Measurements from ENCODE around the gene LIG1. TPM values are rescaled to one million over a fixed set of nuclear protein-coding genes. Genes with fewer than 3 reads are reported as not detected.
A peak's percentile ranks its signal among the peaks of the same experiment; 100 is the strongest.
"Not testable (repeated sequence)": the region's sequence is repeated elsewhere in the genome, so short reads cannot be mapped to it uniquely, and the experiment has no call there.

Gene LIG1
- total RNA-seq, 8 experiments from 2014 or later: 12.8 to 54.4 (median 24.0) TPM

- in situ Hi-C loops (cut with MboI; ENCODE audit: low pct_unique_long_range_greater_than_20kb in 2 of 9, low sequenced_read_pairs in 9 of 9, unreplicated experiment in 9 of 9): no loop called here
- ATAC-seq (replicated peaks in 6 of 8): no peak
- Histone ChIP-seq H3K4me3 (no peak overlapping the region), H3K27ac (no peak overlapping the region), H3K4me1 (replicated peaks in 1 of 2) (peaks cover 7 to 10% of the 10 kb centered on the region in 2 donors)
- 50 to 100% (median 88%) methylated on average over 1 to 9 of the region's 16 CpGs; no CpG with 5 or more reads in 2 of the 10 experiments for WGBS, 10 experiments
Measured at GRCh38 chr19:48113190-48113917, 56.8 kb downstream of the LIG1 start.

- no peak for ATAC-seq (replicated peaks in 6 of 8)
- in situ Hi-C loops (cut with MboI; ENCODE audit: low pct_unique_long_range_greater_than_20kb in 2 of 9, low sequenced_read_pairs in 9 of 9, unreplicated experiment in 9 of 9): no loop called here
- Histone ChIP-seq H3K4me1 (replicated peaks in 1 of 2) (peaks cover 15 to 17% of the 10 kb centered on the region in 2 donors), H3K27ac (peak overlapping the region; percentile 92 to 99), H3K4me3 (no peak overlapping the region)
- 72 to 93% (median 83%) methylated on average over 4 to 6 of the region's 7 CpGs; no CpG with 5 or more reads in 6 of the 10 experiments for WGBS, 10 experiments
Measured at GRCh38 chr19:48111280-48111679, 58.9 kb downstream of the LIG1 start.

DNA sequence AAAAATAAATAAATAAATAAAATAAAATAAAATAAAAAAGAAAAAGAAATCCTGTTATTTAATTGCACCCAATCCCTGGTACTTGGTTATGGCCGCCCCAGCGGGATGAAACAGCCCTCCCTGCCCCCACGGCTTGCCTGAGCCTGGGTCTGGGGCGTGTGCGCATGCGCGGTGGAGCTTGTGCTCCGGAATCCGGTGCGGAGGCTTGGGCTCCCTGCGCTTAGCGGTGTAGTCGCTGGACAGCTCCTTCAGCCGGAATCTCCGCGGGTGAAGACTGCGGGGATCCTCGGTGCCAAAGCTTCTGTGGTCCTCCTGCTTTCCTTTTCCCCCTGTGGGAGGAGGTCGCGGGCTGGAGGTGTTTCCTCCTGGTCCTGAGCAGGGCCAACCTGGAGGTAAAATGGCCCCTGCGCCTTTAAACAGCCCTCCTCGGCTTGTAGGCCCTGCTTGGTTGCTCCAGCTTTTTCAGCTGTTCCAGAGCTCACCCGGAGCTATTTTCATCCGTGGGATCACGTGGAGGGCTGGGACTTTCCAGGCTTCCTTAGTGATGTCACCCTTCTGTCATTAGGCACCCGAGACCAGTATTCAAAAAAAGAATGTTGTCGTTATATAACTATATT, 59.7 kb downstream of the LIG1 start, which contains the start of gene PLA2G4C:
TSS of gene PLA2G4C (minus strand) at position 468 of the 617 bp plus-strand sequence. CDS start 4,288 bp downstream, outside the sequence.
- WGBS, 10 experiments: 0 to 16% (median 3%) methylated on average over 1 to 22 of the region's 27 CpGs; no CpG with 5 or more reads in 3 of the 10 experiments
- Histone ChIP-seq H3K4me1 (replicated peaks in 1 of 2) (peaks cover 15 to 17% of the 10 kb centered on the region in 2 donors), H3K4me3 (peak within 1 kb of the TSS; percentile 37 to 44 (median 40)), H3K27ac (peak within 1 kb of the TSS; percentile 92 to 99)
- ATAC-seq (replicated peaks in 6 of 8): peak; percentile 74 to 84 (median 76)
- in situ Hi-C loops (cut with MboI; ENCODE audit: low pct_unique_long_range_greater_than_20kb in 2 of 9, low sequenced_read_pairs in 9 of 9, unreplicated experiment in 9 of 9): no loop called here

- 80 to 100% (median 91%) methylated on average over 1 to 11 of the region's 15 CpGs; no CpG with 5 or more reads in 2 of the 10 experiments for WGBS, 10 experiments
- H3K4me1 ChIP-seq (replicated peaks in 1 of 2): peaks cover 15 to 17% of the 10 kb centered on the region in 2 donors
- in situ Hi-C loops (cut with MboI; ENCODE audit: low pct_unique_long_range_greater_than_20kb in 2 of 9, low sequenced_read_pairs in 9 of 9, unreplicated experiment in 9 of 9): no loop called here
- H3K27ac ChIP-seq: no peak overlapping the region
- H3K4me3 ChIP-seq: no peak overlapping the region
- ATAC-seq (replicated peaks in 6 of 8): no peak
Measured at GRCh38 chr19:48108997-48109782, 61.0 kb downstream of the LIG1 start.

DNA sequence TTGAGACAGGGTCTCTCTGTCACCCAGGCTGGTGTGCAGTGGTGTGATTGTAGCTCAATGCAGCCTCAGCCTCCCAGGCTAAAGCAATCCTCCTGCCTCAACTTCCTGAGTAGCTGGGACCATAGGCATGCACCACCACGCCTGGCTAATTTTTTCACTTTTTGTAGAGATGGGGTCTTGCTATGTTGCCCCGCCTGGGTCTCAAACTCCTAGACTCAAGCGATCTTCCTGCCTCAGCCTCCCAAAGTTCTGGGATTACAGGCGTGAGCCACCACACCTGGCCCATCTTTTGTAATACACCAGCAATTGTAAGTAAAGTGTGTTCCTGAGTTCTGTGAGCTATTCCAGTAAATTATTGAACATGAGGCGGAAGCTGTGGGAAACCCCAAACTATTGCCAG, 66.2 kb downstream of the LIG1 start:
- in situ Hi-C loops (cut with MboI; ENCODE audit: low pct_unique_long_range_greater_than_20kb in 2 of 9, low sequenced_read_pairs in 9 of 9, unreplicated experiment in 9 of 9): no loop called here

DNA sequence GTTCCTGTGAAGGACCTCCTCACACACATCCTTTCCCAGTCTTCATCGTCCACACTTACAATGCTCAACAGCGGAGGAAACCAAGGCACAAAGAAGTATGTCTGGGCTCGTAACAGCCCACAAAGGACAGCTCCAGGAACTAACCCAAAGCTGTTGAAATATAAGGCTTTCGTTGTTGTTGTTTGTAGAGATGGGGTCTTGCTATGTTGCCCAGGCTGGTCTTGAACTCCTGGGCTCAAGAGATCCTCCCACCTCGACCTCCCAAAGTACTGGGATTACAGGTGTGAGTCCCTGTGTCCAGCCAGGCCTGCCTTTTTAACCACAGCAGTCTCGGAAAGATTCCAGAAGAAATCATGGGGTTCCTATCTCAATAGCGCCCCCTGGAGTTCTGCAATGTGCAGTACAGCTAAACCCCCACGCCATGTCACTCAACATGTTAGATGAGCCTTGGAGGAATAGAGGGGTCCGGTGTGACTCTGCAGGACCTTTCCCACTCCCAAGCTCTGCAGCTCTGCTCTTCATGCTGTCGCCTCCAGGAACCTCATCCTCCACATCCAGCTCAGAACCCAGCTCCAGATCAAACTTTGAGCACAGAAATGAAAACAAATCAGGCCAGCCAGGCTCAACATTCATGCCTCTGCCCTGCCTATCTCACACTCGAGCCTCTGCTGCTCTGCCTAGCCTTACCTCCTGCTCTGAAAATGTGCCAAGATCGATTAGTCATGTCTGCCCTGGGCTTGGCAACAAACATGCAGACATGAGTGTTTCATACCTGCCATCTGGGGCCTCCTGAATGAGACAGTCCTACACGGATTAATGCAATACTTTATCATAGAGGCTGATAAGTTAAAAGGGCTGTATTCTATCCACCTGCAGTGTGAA, 67.0 kb downstream of the LIG1 start:
- Histone ChIP-seq H3K4me1 (replicated peaks in 1 of 2) (peaks cover 5 to 7% of the 10 kb centered on the region in 2 donors), H3K4me3 (no peak overlapping the region), H3K27ac (no peak overlapping the region)
- peak in 2 of 8 experiments; percentile 15 to 21 for ATAC-seq (replicated peaks in 6 of 8)
- in situ Hi-C loops (cut with MboI; ENCODE audit: low pct_unique_long_range_greater_than_20kb in 2 of 9, low sequenced_read_pairs in 9 of 9, unreplicated experiment in 9 of 9): no loop called here
- WGBS, 10 experiments: 0 to 100% (median 63%) methylated on average over 1 to 10 of the region's 13 CpGs

More for the DNA sequence above, 66.2 kb downstream of the LIG1 start:
- H3K4me3 ChIP-seq: no peak overlapping the region
- ATAC-seq (replicated peaks in 6 of 8): no peak
- peaks cover 8 to 10% of the 10 kb centered on the region in 2 donors for H3K4me1 ChIP-seq (replicated peaks in 1 of 2)
- WGBS, 10 experiments: 75 to 100% (median 90%) methylated on average over 1 to 5 of the region's 5 CpGs; no CpG with 5 or more reads in 3 of the 10 experiments
- H3K27ac ChIP-seq: no peak overlapping the region

- in situ Hi-C loops (cut with MboI; ENCODE audit: low pct_unique_long_range_greater_than_20kb in 2 of 9, low sequenced_read_pairs in 9 of 9, unreplicated experiment in 9 of 9): loop anchor here in 1 of 9 experiments (25.0 kb wide), 1 partner anchor 133 kb away; no protein-coding TSS in a partner anchor
- Histone ChIP-seq H3K4me1 (replicated peaks in 1 of 2) (no peaks in the 10 kb centered on the region), H3K4me3 (no peak overlapping the region), H3K27ac (no peak overlapping the region)
- WGBS, 10 experiments: 17 to 93% (median 74%) methylated on average over 1 to 3 of the region's 4 CpGs; no CpG with 5 or more reads in 4 of the 10 experiments
- ATAC-seq (replicated peaks in 6 of 8): no peak
Measured at GRCh38 chr19:48095612-48096175, 74.5 kb downstream of the LIG1 start.

DNA sequence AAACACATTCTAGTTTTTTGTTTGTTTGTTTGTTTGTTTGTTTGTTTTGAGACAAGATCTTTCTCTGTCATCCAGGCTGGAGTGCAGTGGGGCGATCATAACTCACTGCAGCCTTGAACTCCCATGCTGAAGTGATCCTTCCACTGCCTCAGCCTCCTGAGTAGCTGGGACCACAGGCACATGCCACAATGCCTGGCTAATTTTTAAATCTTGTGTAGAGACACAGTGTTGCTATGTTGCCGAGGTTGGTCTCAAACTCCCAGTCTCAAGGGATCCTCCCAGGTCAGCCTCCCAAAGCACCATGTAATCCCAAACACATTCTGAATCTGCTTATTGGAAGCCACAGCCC, 75.3 kb downstream of the LIG1 start:
- ATAC-seq (replicated peaks in 6 of 8): no peak
- Histone ChIP-seq H3K27ac (no peak overlapping the region), H3K4me1 (replicated peaks in 1 of 2) (no peaks in the 10 kb centered on the region), H3K4me3 (no peak overlapping the region)
- in situ Hi-C loops (cut with MboI; ENCODE audit: low pct_unique_long_range_greater_than_20kb in 2 of 9, low sequenced_read_pairs in 9 of 9, unreplicated experiment in 9 of 9): loop anchor here in 1 of 9 experiments (25.0 kb wide), 1 partner anchor 133 kb away; no protein-coding TSS in a partner anchor
- WGBS, 10 experiments: 75 to 100% (median 100%) methylated on average over 1 to 2 of the region's 2 CpGs; no CpG with 5 or more reads in 5 of the 10 experiments

- no peak overlapping the region for H3K4me3 ChIP-seq
- ATAC-seq (replicated peaks in 6 of 8): no peak
- in situ Hi-C loops (cut with MboI; ENCODE audit: low pct_unique_long_range_greater_than_20kb in 2 of 9, low sequenced_read_pairs in 9 of 9, unreplicated experiment in 9 of 9): loop anchor here in 1 of 9 experiments (25.0 kb wide), 1 partner anchor 132 kb away; no protein-coding TSS in a partner anchor
- H3K4me1 ChIP-seq (replicated peaks in 1 of 2): no peaks in the 10 kb centered on the region
- no peak overlapping the region for H3K27ac ChIP-seq
- 0 to 50% (median 17%) methylated on average over 1 of the region's 1 CpG; no CpG with 5 or more reads in 4 of the 10 experiments for WGBS, 10 experiments
Measured at GRCh38 chr19:48094129-48094854, 75.9 kb downstream of the LIG1 start.

- in situ Hi-C loops (cut with MboI; ENCODE audit: low pct_unique_long_range_greater_than_20kb in 2 of 9, low sequenced_read_pairs in 9 of 9, unreplicated experiment in 9 of 9): loop anchor here in 1 of 9 experiments (25.0 kb wide), 1 partner anchor 129 kb away; no protein-coding TSS in a partner anchor
- peak in 3 of 8 experiments; percentile 70 to 93 (median 90) for ATAC-seq (replicated peaks in 6 of 8)
Measured at GRCh38 chr19:48091111-48091718, 78.9 kb downstream of the LIG1 start.

More at GRCh38 chr19:48091111-48091718, 78.9 kb downstream of the LIG1 start:
- not testable (repeated sequence) for H3K4me1 ChIP-seq (replicated peaks in 1 of 2); H3K27ac ChIP-seq; H3K4me3 ChIP-seq
- 10 to 91% (median 66%) methylated on average over 1 to 11 of the region's 13 CpGs; no CpG with 5 or more reads in 2 of the 10 experiments for WGBS, 10 experiments
